ENCODE measurements around the gene USB1.

Gene USB1

GRCh38 chr16:58031016-58031800 lies 30.0 kb downstream of the USB1 start:
- Histone ChIP-seq H3K27ac (ENCODE audit: extremely low read depth, low read depth, low read length) (no peak overlapping the region), H3K4me1 (ENCODE audit: control insufficient read depth, insufficient read depth, low read length) (no peaks in the 10 kb centered on the region), H3K36me3 (ENCODE audit: control insufficient read depth in 2 of 2, insufficient read depth in 1 of 2, low read length in 2 of 2) (no peaks in the 10 kb centered on the region), H3K4me3 (ENCODE audit: low read depth, low read length) (no peak overlapping the region), H3K9me3 (ENCODE audit: control insufficient read depth, insufficient read depth, low read depth, low read length) (no peaks in the 10 kb centered on the region)
- no peak for TF ChIP-seq ZNF692 (tag by site-specific recombination; IDR thresholded peaks at IDR 0.05)
- no peak for TF ChIP-seq ZNF530 (tag by site-specific recombination; IDR thresholded peaks at IDR 0.05; ENCODE audit: low read depth)
- TF ChIP-seq WT1 (tag by site-specific recombination; IDR thresholded peaks at IDR 0.05), result no peak
- no peak for TF ChIP-seq ZNF112 (tag by site-specific recombination; IDR thresholded peaks at IDR 0.05)
- no peak for TF ChIP-seq ZNF600 (tag by site-specific recombination; IDR thresholded peaks at IDR 0.05)
- no peak for TF ChIP-seq MZF1 (tag by site-specific recombination; IDR thresholded peaks at IDR 0.05; ENCODE audit: borderline replicate concordance)
- TF ChIP-seq SP7 (tag by site-specific recombination; IDR thresholded peaks at IDR 0.05), result no peak
- TF ChIP-seq ZNF514 (tag by site-specific recombination; IDR thresholded peaks at IDR 0.05), result no peak
- TF ChIP-seq ZFP3 (tag by site-specific recombination; IDR thresholded peaks at IDR 0.05; ENCODE audit: low read depth), result no peak
- TF ChIP-seq SETDB1 (IDR thresholded peaks at IDR 0.05; ENCODE audit: insufficient read length, low read length), result no peak
- no peak for TF ChIP-seq ZNF132 (tag by site-specific recombination; IDR thresholded peaks at IDR 0.05; ENCODE audit: borderline replicate concordance)
- no peak for TF ChIP-seq KLF17 (tag by site-specific recombination; IDR thresholded peaks at IDR 0.05)
- no peak for TF ChIP-seq ZNF776 (tag by site-specific recombination; IDR thresholded peaks at IDR 0.05; ENCODE audit: borderline replicate concordance)
- TF ChIP-seq ZNF677 (tag by site-specific recombination; IDR thresholded peaks at IDR 0.05), result no peak
- TF ChIP-seq ZNF629 (tag by site-specific recombination; IDR thresholded peaks at IDR 0.05), result no peak
- POLR2A ChIA-PET, result no interaction called here
- CTCF ChIA-PET, result interaction anchor here (0.6 to 3.1 kb wide), 2 partner anchors 90 to 1381 kb away, joined by 3 to 18 read pairs; no protein-coding TSS in a partner anchor

- no peak overlapping the region for H3K27ac ChIP-seq (ENCODE audit: extremely low read depth, low read depth, low read length)
- no peaks in the 10 kb centered on the region for H3K9me3 ChIP-seq (ENCODE audit: control insufficient read depth, insufficient read depth, low read depth, low read length)
- POLR2A ChIA-PET, result no interaction called here
- CTCF ChIA-PET, result interaction anchor here (0.5 to 3.1 kb wide), 12 partner anchors 9 to 295 kb away, joined by 3 to 18 read pairs (median 4); no protein-coding TSS in a partner anchor
- TF ChIP-seq ZNF169 (tag by site-specific recombination; IDR thresholded peaks at IDR 0.05) (no peak), ZNF776 (tag by site-specific recombination; IDR thresholded peaks at IDR 0.05; ENCODE audit: borderline replicate concordance) (no peak), WT1 (tag by site-specific recombination; IDR thresholded peaks at IDR 0.05) (no peak), ZNF549 (tag by site-specific recombination; IDR thresholded peaks at IDR 0.05) (no peak), ZNF138 (tag by site-specific recombination; IDR thresholded peaks at IDR 0.05; ENCODE audit: borderline replicate concordance) (no peak), ZBTB21 (tag by site-specific recombination; IDR thresholded peaks at IDR 0.05) (no peak), MYNN (tag by site-specific recombination; IDR thresholded peaks at IDR 0.05; ENCODE audit: borderline replicate concordance) (no peak), ZNF37A (tag by site-specific recombination; IDR thresholded peaks at IDR 0.05) (no peak), ZSCAN16 (tag by site-specific recombination; IDR thresholded peaks at IDR 0.05) (no peak), ZNF514 (tag by site-specific recombination; IDR thresholded peaks at IDR 0.05) (no peak), ZNF596 (tag by site-specific recombination; IDR thresholded peaks at IDR 0.05) (no peak), ZFP37 (tag by site-specific recombination; IDR thresholded peaks at IDR 0.05) (no peak), ZNF354C (tag by site-specific recombination; IDR thresholded peaks at IDR 0.05; ENCODE audit: borderline replicate concordance, low read depth) (no peak)
- TF ChIP-seq, protein P1, sequence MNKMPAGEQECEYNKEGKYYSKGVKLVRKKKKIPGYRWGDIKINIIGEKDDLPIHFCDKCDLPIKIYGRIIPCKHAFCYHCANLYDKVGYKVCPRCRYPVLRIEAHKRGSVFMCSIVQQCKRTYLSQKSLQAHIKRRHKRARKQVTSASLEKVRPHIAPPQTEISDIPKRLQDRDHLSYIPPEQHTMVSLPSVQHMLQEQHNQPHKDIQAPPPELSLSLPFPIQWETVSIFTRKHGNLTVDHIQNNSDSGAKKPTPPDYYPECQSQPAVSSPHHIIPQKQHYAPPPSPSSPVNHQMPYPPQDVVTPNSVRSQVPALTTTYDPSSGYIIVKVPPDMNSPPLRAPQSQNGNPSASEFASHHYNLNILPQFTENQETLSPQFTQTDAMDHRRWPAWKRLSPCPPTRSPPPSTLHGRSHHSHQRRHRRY (tag by site-specific recombination; IDR thresholded peaks at IDR 0.05), result no peak
- H3K4me3 ChIP-seq (ENCODE audit: low read depth, low read length), result no peak overlapping the region
- H3K4me1 ChIP-seq (ENCODE audit: control insufficient read depth, insufficient read depth, low read length), result no peaks in the 10 kb centered on the region
- no peaks in the 10 kb centered on the region for H3K36me3 ChIP-seq (ENCODE audit: control insufficient read depth in 2 of 2, insufficient read depth in 1 of 2, low read length in 2 of 2)
These were observed 31.6 kb downstream of the USB1 start for GRCh38 chr16:58032710-58033293.

All from HEK293 (cell line).